A549 (cell line): ENCODE measurements around the gene WDR48.

Source experiments
- BHLHE40 ChIP-seq: IDR thresholded peaks from 2 replicates; pipeline ENCODE4 v1.6.1; 2012; ENCODE audit warnings: low read depth, low read length, inconsistent platforms
- CBX2 ChIP-seq: fragments of 200-600 bp; sonication (generic); IDR thresholded peaks from 2 replicates; pipeline ENCODE4 v1.6.1; 2016; ENCODE audit warnings: low read depth, mild to moderate bottlenecking, borderline replicate concordance
- CHD2 ChIP-seq: fragments of 150-350 bp; IDR thresholded peaks from 2 replicates; pipeline ENCODE4 v1.6.1; 2014; ENCODE audit warnings: low read length; ENCODE audit not compliant: partially characterized antibody
- EHMT2 ChIP-seq: fragments of 200-600 bp; sonication (generic); IDR thresholded peaks from 2 replicates; pipeline ENCODE4 v1.6.1; 2016; ENCODE audit warnings: antibody characterized with exemption, low read depth, mild to moderate bottlenecking, moderate library complexity
- EP300 ChIP-seq, 2 experiments: fragments of >200 bp; sonication (Bioruptor Twin); formaldehyde crosslinking; IDR thresholded peaks; 2 replicates in 1 of 2; 3 replicates in 1 of 2; pipeline ENCODE4 v1.6.1; 2016 to 2017
- NR3C1 ChIP-seq: fragments of >200 bp; sonication (Bioruptor Twin); formaldehyde crosslinking; IDR thresholded peaks from 3 replicates; pipeline ENCODE4 v1.6.1; 2017
- POLR2A ChIP-seq: IDR thresholded peaks from 2 replicates; pipeline ENCODE4 v1.6.1; 2012; ENCODE audit warnings: mild to moderate bottlenecking, low read length
- RAD21 ChIP-seq, 2 experiments: fragments of >200 bp in 1 of 2; sonication (Bioruptor Twin) in 1 of 2; formaldehyde crosslinking in 1 of 2; IDR thresholded peaks in 1 of 2; conservative IDR thresholded peaks in 1 of 2; 2 replicates in 1 of 2; 3 replicates in 1 of 2; pipeline ENCODE4 v1.6.1; 2012 to 2018; ENCODE audit warnings: inconsistent platforms in 1 of 2
- RNF2 ChIP-seq: fragments of 200-600 bp; sonication (generic); IDR thresholded peaks from 2 replicates; pipeline ENCODE4 v1.6.1; 2016; ENCODE audit warnings: low read depth, mild to moderate bottlenecking, antibody characterized with exemption, moderate library complexity, borderline replicate concordance
- ZFP36 ChIP-seq: fragments of 450-650 bp; IDR thresholded peaks from 2 replicates; pipeline ENCODE4 v1.6.1; 2014; ENCODE audit warnings: borderline replicate concordance; ENCODE audit not compliant: partially characterized antibody
- TF ChIP-seq, protein P1 (sequence below): fragments of 200-600 bp; sonication (generic); IDR thresholded peaks from 2 replicates; pipeline ENCODE4 v1.6.1; 2016; ENCODE audit warnings: antibody characterized with exemption, mild to moderate bottlenecking, moderate library complexity
- TF ChIP-seq, protein P2 (sequence below): IDR thresholded peaks from 2 replicates; pipeline ENCODE4 v1.6.1; 2012
- TF ChIP-seq, protein P3 (sequence below): fragments of >200 bp; sonication (Bioruptor Twin); formaldehyde crosslinking; IDR thresholded peaks from 3 replicates; pipeline ENCODE4 v1.5.1; 2016

DNA sequence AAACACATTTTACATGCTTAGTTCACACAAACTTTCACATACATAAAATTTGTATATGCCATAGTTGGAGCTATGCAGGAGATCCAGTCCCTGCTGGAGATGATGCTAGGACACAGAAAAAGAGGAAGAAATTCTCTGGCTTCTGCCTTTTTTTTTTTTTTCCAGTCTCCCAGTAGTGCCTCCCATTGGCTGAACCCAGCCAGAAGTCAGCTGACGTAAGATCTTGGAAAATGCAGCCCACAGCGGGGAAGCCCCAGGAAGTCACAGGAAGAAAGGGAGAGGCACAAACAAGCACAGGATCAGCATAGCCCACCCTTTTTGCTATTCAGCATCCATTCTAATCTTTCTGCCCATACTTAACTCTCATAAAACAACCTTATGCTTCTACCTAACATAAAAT is 38.5 kb upstream of the WDR48 start:
- no peak for TF ChIP-seq BHLHE40
- TF ChIP-seq EHMT2, result no peak
- TF ChIP-seq, protein P1, sequence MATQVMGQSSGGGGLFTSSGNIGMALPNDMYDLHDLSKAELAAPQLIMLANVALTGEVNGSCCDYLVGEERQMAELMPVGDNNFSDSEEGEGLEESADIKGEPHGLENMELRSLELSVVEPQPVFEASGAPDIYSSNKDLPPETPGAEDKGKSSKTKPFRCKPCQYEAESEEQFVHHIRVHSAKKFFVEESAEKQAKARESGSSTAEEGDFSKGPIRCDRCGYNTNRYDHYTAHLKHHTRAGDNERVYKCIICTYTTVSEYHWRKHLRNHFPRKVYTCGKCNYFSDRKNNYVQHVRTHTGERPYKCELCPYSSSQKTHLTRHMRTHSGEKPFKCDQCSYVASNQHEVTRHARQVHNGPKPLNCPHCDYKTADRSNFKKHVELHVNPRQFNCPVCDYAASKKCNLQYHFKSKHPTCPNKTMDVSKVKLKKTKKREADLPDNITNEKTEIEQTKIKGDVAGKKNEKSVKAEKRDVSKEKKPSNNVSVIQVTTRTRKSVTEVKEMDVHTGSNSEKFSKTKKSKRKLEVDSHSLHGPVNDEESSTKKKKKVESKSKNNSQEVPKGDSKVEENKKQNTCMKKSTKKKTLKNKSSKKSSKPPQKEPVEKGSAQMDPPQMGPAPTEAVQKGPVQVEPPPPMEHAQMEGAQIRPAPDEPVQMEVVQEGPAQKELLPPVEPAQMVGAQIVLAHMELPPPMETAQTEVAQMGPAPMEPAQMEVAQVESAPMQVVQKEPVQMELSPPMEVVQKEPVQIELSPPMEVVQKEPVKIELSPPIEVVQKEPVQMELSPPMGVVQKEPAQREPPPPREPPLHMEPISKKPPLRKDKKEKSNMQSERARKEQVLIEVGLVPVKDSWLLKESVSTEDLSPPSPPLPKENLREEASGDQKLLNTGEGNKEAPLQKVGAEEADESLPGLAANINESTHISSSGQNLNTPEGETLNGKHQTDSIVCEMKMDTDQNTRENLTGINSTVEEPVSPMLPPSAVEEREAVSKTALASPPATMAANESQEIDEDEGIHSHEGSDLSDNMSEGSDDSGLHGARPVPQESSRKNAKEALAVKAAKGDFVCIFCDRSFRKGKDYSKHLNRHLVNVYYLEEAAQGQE, result no peak
- TF ChIP-seq, protein P2, sequence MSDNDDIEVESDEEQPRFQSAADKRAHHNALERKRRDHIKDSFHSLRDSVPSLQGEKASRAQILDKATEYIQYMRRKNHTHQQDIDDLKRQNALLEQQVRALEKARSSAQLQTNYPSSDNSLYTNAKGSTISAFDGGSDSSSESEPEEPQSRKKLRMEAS, result no peak
- TF ChIP-seq, protein P3, sequence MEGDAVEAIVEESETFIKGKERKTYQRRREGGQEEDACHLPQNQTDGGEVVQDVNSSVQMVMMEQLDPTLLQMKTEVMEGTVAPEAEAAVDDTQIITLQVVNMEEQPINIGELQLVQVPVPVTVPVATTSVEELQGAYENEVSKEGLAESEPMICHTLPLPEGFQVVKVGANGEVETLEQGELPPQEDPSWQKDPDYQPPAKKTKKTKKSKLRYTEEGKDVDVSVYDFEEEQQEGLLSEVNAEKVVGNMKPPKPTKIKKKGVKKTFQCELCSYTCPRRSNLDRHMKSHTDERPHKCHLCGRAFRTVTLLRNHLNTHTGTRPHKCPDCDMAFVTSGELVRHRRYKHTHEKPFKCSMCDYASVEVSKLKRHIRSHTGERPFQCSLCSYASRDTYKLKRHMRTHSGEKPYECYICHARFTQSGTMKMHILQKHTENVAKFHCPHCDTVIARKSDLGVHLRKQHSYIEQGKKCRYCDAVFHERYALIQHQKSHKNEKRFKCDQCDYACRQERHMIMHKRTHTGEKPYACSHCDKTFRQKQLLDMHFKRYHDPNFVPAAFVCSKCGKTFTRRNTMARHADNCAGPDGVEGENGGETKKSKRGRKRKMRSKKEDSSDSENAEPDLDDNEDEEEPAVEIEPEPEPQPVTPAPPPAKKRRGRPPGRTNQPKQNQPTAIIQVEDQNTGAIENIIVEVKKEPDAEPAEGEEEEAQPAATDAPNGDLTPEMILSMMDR, result no peak
- no peak for TF ChIP-seq ZFP36
- no peak for TF ChIP-seq CHD2
- TF ChIP-seq EP300 (IDR thresholded peaks at IDR 0.05), result no peak
- TF ChIP-seq RAD21 (conservative IDR thresholded peaks at IDR 0.05 in 1 of 2, IDR thresholded peaks at IDR 0.05 in 1 of 2), result no peak
- TF ChIP-seq POLR2A, result no peak
- no peak for TF ChIP-seq NR3C1
- no peak for TF ChIP-seq CBX2
- no peak for TF ChIP-seq RNF2
